ENCODE measurements around the gene PNMA8B.

The PNMA8B gene

GRCh38 chr19:46478356-46478986, 17.2 kb downstream of the PNMA8B start:
- no peak for TF ChIP-seq CTCF (IDR thresholded peaks at IDR 0.05; ENCODE audit: low read length, missing control alignments)
- DNase-seq (ENCODE audit: low read depth), result peak; percentile 60
- no peak overlapping the region for H3K4me3 ChIP-seq (replicated peaks; ENCODE audit: low read depth, low read length)

GRCh38 chr19:46475986-46476385, 19.7 kb downstream of the PNMA8B start:
- DNase-seq (ENCODE audit: low read depth), result no peak
- no peak for TF ChIP-seq CTCF (IDR thresholded peaks at IDR 0.05; ENCODE audit: low read length, missing control alignments)
- no peak overlapping the region for H3K4me3 ChIP-seq (replicated peaks; ENCODE audit: low read depth, low read length)

- no peak for TF ChIP-seq CTCF (IDR thresholded peaks at IDR 0.05; ENCODE audit: low read length, missing control alignments)
- DNase-seq (ENCODE audit: low read depth), result no peak
- no peak overlapping the region for H3K4me3 ChIP-seq (replicated peaks; ENCODE audit: low read depth, low read length)
Measured at GRCh38 chr19:46474211-46474610, 21.5 kb downstream of the PNMA8B start.

- no peak for TF ChIP-seq CTCF (IDR thresholded peaks at IDR 0.05; ENCODE audit: low read length, missing control alignments)
- DNase-seq (ENCODE audit: low read depth), result no peak
- H3K4me3 ChIP-seq (replicated peaks; ENCODE audit: low read depth, low read length), result no peak overlapping the region
Measured at GRCh38 chr19:46472592-46472991, 23.1 kb downstream of the PNMA8B start.

- peak overlapping the region; percentile 39 for H3K4me3 ChIP-seq (replicated peaks; ENCODE audit: low read depth, low read length)
- no peak for TF ChIP-seq CTCF (IDR thresholded peaks at IDR 0.05; ENCODE audit: low read length, missing control alignments)
- DNase-seq (ENCODE audit: low read depth), result no peak
Measured at GRCh38 chr19:46471811-46472543, 23.7 kb downstream of the PNMA8B start.

- DNase-seq (ENCODE audit: low read depth), result peak; percentile 83
- TF ChIP-seq CTCF (IDR thresholded peaks at IDR 0.05; ENCODE audit: low read length, missing control alignments), result peak; percentile 5
- peak within 1 kb of the TSS; percentile 39 for H3K4me3 ChIP-seq (replicated peaks; ENCODE audit: low read depth, low read length)
Measured at GRCh38 chr19:46471116-46471733, 24.4 kb downstream of the PNMA8B start, which contains the start of gene PNMA8A. TSS of gene PNMA8A (minus strand) at chr19:46471563. CDS start at chr19:46471035, 528 bp downstream.

Data from fibroblast of pulmonary artery (primary cell).